PFSK-1 (cell line): ENCODE results near the gene DOCK10.

ENCODE experiments used
- FOXP2 ChIP-seq: optimal IDR thresholded peaks from 2 replicates; pipeline ENCODE3; 2011; ENCODE audit warnings: borderline replicate concordance, control low read depth, inconsistent platforms; ENCODE audit not compliant: insufficient read depth; ENCODE audit errors: extremely low read length, extremely low read depth
- POLR2AphosphoS5 ChIP-seq: IDR thresholded peaks from 2 replicates; pipeline ENCODE4 v1.6.1; 2012; ENCODE audit warnings: low read depth, mild to moderate bottlenecking, control low read depth, low read length, moderate library complexity
- REST ChIP-seq, 2 experiments: IDR thresholded peaks; 2 replicates each; pipeline versions ENCODE4 v1.6.1 to v1.8.0; 2011 to 2012; ENCODE audit warnings: low read depth in 2 of 2, low read length in 2 of 2, control low read depth in 1 of 2, inconsistent platforms in 1 of 2, mild to moderate bottlenecking in 1 of 2, moderate library complexity in 1 of 2; ENCODE audit not compliant: insufficient read depth in 1 of 2
- SIN3A ChIP-seq: IDR thresholded peaks from 2 replicates; pipeline ENCODE4 v1.6.1; 2012; ENCODE audit warnings: mild to moderate bottlenecking, low read length, moderate library complexity, borderline replicate concordance; ENCODE audit not compliant: insufficient read depth
- TAF1 ChIP-seq: IDR thresholded peaks from 2 replicates; pipeline ENCODE4 v1.6.1; 2012; ENCODE audit warnings: low read length, control low read depth, borderline replicate concordance; ENCODE audit not compliant: insufficient read depth

DOCK10 gene

GRCh38 chr2:224892574-224893204 is 149.6 kb downstream of the DOCK10 start:
- TF ChIP-seq REST (IDR thresholded peaks at IDR 0.05; ENCODE audit: insufficient read depth in 1 of 2, low read depth in 2 of 2, low read length in 2 of 2), result no peak
- no peak for TF ChIP-seq FOXP2
- no peak for TF ChIP-seq POLR2AphosphoS5

- TF ChIP-seq REST (IDR thresholded peaks at IDR 0.05; ENCODE audit: insufficient read depth in 1 of 2, low read depth in 2 of 2, low read length in 2 of 2), result no peak
Observed at GRCh38 chr2:224890372-224890771, 151.9 kb downstream of the DOCK10 start.

- TF ChIP-seq POLR2AphosphoS5 (no peak), REST (IDR thresholded peaks at IDR 0.05; ENCODE audit: insufficient read depth in 1 of 2, low read depth in 2 of 2, low read length in 2 of 2) (no peak), TAF1 (no peak), SIN3A (no peak), FOXP2 (no peak)
Observed at GRCh38 chr2:224887141-224887540, 155.1 kb downstream of the DOCK10 start.

GRCh38 chr2:224885836-224886547 is 156.3 kb downstream of the DOCK10 start:
- TF ChIP-seq FOXP2, result no peak
- TF ChIP-seq SIN3A, result no peak
- no peak for TF ChIP-seq POLR2AphosphoS5
- TF ChIP-seq REST (IDR thresholded peaks at IDR 0.05; ENCODE audit: insufficient read depth in 1 of 2, low read depth in 2 of 2, low read length in 2 of 2), result no peak
- no peak for TF ChIP-seq TAF1

GRCh38 chr2:224885291-224885690 is 157.0 kb downstream of the DOCK10 start:
- TF ChIP-seq REST (IDR thresholded peaks at IDR 0.05; ENCODE audit: insufficient read depth in 1 of 2, low read depth in 2 of 2, low read length in 2 of 2), result no peak
- TF ChIP-seq SIN3A, result no peak
- no peak for TF ChIP-seq TAF1
- TF ChIP-seq POLR2AphosphoS5, result no peak
- no peak for TF ChIP-seq FOXP2
